ACC112 (cell line): ENCODE measurements around the gene RAB37.

Experiments used
- H2AFZ ChIP-seq: fragments of 200-600 bp; sonication (generic); one replicate; pipeline ENCODE4 v1.6.0; 2017; ENCODE audit warnings: antibody characterized with exemption, low read length; ENCODE audit not compliant: unreplicated experiment
- H3K27ac ChIP-seq: fragments of 200-600 bp; sonication (generic); 2 replicates; pipeline ENCODE4 v1.5.1; 2014; ENCODE audit warnings: low read depth, mild to moderate bottlenecking, antibody characterized with exemption, low read length, moderate library complexity
- H3K27me3 ChIP-seq: fragments of 200-600 bp; sonication (generic); 2 replicates; pipeline ENCODE4 v1.6.1; 2014; ENCODE audit warnings: mild to moderate bottlenecking, antibody characterized with exemption, low read length, moderate library complexity, mixed read lengths; ENCODE audit not compliant: insufficient read depth
- H3K36me3 ChIP-seq: fragments of 200-600 bp; sonication (generic); 2 replicates; pipeline ENCODE4 v1.6.1; 2016; ENCODE audit warnings: mild to moderate bottlenecking, antibody characterized with exemption, low read length, moderate library complexity, mixed read lengths; ENCODE audit not compliant: insufficient read depth
- H3K4me1 ChIP-seq: fragments of 200-600 bp; sonication (generic); one replicate; pipeline ENCODE4 v1.6.1; 2016; ENCODE audit warnings: low read length, mixed read lengths; ENCODE audit not compliant: insufficient read depth, unreplicated experiment, control insufficient read depth
- H3K4me3 ChIP-seq: fragments of 200-600 bp; sonication (generic); 2 replicates; pipeline ENCODE4 v1.5.1; 2014; ENCODE audit warnings: mild to moderate bottlenecking, low read depth, low read length
- H3K79me2 ChIP-seq: fragments of 200-600 bp; sonication (generic); one replicate; pipeline ENCODE4 v1.6.0; 2016; ENCODE audit warnings: low read length; ENCODE audit not compliant: control insufficient read depth, unreplicated experiment, insufficient read depth

Gene RAB37

GRCh38 chr17:74744714-74745547 is 7.9 kb downstream of the RAB37 start:
- no peaks in the 10 kb centered on the region for H3K36me3 ChIP-seq
- no peak overlapping the region for H2AFZ ChIP-seq
- no peak overlapping the region for H3K4me3 ChIP-seq
- peaks cover 24% of the 10 kb centered on the region for H3K27me3 ChIP-seq
- H3K27ac ChIP-seq: no peak overlapping the region
- no peaks in the 10 kb centered on the region for H3K79me2 ChIP-seq
- no peaks in the 10 kb centered on the region for H3K4me1 ChIP-seq

- H3K4me3 ChIP-seq: no peak overlapping the region
- H3K4me1 ChIP-seq: no peaks in the 10 kb centered on the region
- H3K36me3 ChIP-seq: no peaks in the 10 kb centered on the region
- no peaks in the 10 kb centered on the region for H3K79me2 ChIP-seq
- peaks cover 21% of the 10 kb centered on the region for H3K27me3 ChIP-seq
- no peak overlapping the region for H3K27ac ChIP-seq
- H2AFZ ChIP-seq: no peak overlapping the region
Measured at GRCh38 chr17:74745548-74746177, 8.6 kb downstream of the RAB37 start.

DNA sequence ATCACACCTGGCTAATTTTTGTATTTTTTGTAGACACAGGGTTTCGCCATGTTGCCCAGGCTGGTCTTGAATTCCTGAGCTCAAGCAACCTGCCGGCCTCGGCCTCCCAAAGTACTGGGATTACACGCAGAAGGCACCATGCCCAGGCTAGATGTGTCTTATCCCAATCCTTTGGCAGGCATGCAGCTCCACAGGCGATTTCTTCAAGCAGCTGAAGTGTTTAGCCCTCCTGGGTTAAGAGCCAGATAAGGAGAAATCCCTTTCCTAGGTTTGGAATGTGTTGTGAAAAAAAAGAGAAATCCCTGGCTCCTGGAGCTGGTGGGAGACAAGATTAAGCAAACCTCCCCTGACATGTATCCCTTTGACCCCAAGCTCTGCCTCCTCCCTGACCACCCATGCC is 9.3 kb downstream of the RAB37 start:
- no peaks in the 10 kb centered on the region for H3K79me2 ChIP-seq
- H3K4me3 ChIP-seq: no peak overlapping the region
- H3K36me3 ChIP-seq: no peaks in the 10 kb centered on the region
- no peaks in the 10 kb centered on the region for H3K4me1 ChIP-seq
- no peak overlapping the region for H2AFZ ChIP-seq
- no peak overlapping the region for H3K27ac ChIP-seq
- H3K27me3 ChIP-seq: peaks cover 21% of the 10 kb centered on the region

GRCh38 chr17:74746922-74747321 is 9.9 kb downstream of the RAB37 start:
- no peak overlapping the region for H2AFZ ChIP-seq
- no peak overlapping the region for H3K27ac ChIP-seq
- H3K4me3 ChIP-seq: no peak overlapping the region
- H3K36me3 ChIP-seq: no peaks in the 10 kb centered on the region
- no peaks in the 10 kb centered on the region for H3K4me1 ChIP-seq
- peaks cover 20% of the 10 kb centered on the region for H3K27me3 ChIP-seq
- H3K79me2 ChIP-seq: no peaks in the 10 kb centered on the region

GRCh38 chr17:74748279-74748528 is 11.1 kb downstream of the RAB37 start:
- Histone ChIP-seq H3K27me3 (peaks cover 18% of the 10 kb centered on the region), H3K79me2 (no peaks in the 10 kb centered on the region), H3K4me1 (no peaks in the 10 kb centered on the region), H3K4me3 (peak overlapping the region; percentile 75), H3K36me3 (no peaks in the 10 kb centered on the region), H2AFZ (peak overlapping the region; percentile 4), H3K27ac (no peak overlapping the region)

DNA sequence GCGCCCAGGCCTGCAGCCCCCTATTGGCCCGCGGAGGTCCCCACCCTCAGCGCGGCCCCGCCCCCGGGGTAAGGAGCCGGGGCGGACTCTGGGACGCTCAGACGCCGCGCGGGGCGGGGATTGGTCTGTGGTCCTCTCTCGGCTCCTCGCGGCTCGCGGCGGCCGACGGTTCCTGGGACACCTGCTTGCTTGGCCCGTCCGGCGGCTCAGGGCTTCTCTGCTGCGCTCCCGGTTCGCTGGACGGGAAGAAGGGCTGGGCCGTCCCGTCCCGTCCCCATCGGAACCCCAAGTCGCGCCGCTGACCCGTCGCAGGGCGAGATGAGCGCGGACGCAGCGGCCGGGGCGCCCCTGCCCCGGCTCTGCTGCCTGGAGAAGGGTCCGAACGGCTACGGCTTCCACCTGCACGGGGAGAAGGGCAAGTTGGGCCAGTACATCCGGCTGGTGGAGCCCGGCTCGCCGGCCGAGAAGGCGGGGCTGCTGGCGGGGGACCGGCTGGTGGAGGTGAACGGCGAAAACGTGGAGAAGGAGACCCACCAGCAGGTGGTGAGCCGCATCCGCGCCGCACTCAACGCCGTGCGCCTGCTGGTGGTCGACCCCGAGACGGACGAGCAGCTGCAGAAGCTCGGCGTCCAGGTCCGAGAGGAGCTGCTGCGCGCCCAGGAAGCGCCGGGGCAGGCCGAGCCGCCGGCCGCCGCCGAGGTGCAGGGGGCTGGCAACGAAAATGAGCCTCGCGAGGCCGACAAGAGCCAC is 11.6 kb downstream of the RAB37 start, which contains the start of gene NHERF1:
Gene NHERF1, plus strand, starts transcription at position 100 of the 750 bp plus-strand sequence. Its CDS starts 219 bp downstream, at position 319.
- no peaks in the 10 kb centered on the region for H3K4me1 ChIP-seq
- H3K79me2 ChIP-seq: no peaks in the 10 kb centered on the region
- H3K27ac ChIP-seq: no peak within 1 kb of the TSS
- H2AFZ ChIP-seq: peak within 1 kb of the TSS; percentile 34
- H3K4me3 ChIP-seq: peak within 1 kb of the TSS; percentile 75
- peaks cover 18% of the 10 kb centered on the region for H3K27me3 ChIP-seq
- no peaks in the 10 kb centered on the region for H3K36me3 ChIP-seq

- H3K4me1 ChIP-seq: no peaks in the 10 kb centered on the region
- peak overlapping the region; percentile 75 for H3K4me3 ChIP-seq
- peaks cover 18% of the 10 kb centered on the region for H3K27me3 ChIP-seq
- no peaks in the 10 kb centered on the region for H3K79me2 ChIP-seq
- H3K27ac ChIP-seq: no peak overlapping the region
- H2AFZ ChIP-seq: peak overlapping the region; percentile 34
- no peaks in the 10 kb centered on the region for H3K36me3 ChIP-seq
Measured at GRCh38 chr17:74749279-74750038, 12.4 kb downstream of the RAB37 start.

- Histone ChIP-seq H3K27ac (no peak overlapping the region), H3K4me3 (peak overlapping the region; percentile 37; the same call in 1 of the 2 replicates), H3K79me2 (no peaks in the 10 kb centered on the region), H3K27me3 (peaks cover 18% of the 10 kb centered on the region), H3K4me1 (no peaks in the 10 kb centered on the region), H2AFZ (no peak overlapping the region), H3K36me3 (no peaks in the 10 kb centered on the region)
Measured at GRCh38 chr17:74750039-74750326, 12.9 kb downstream of the RAB37 start.

DNA sequence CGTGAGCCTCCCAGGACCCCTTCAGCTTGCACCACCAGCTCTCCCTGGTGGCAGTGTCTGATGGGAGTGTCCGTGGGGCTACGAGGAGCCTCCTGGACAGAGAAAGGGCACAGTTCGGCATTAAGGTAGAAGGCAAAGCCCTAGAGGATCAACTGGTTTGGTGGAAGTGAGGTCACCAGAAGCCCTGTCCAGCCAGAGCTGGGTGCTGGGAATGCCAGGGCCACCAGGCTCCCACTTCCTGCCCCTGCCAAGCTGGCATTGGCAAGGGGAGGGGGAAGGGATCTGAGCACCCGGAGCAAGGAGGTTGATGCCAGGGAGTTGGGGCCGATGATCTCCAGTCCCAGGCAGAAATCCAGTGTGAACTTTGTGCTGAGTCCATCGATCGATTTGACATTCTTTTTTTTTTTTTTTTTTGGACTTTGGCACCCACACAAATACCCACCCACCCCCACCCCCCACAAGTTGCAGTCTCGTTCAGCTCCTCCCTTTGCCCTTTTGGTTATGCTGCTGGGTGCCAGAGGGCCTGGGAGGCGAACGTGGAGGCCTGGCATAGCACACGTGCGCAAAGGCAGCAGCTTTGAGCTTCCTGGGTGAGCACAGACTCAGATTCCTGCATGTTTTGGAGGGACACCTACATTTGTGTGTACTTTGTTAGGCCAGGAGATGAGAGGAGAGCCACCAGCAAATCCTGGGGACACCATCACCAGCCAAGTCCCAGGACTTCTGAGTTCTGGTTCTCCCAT is 13.4 kb downstream of the RAB37 start:
- no peak overlapping the region for H2AFZ ChIP-seq
- peak overlapping the region; percentile 37; the same call in 1 of the 2 replicates for H3K4me3 ChIP-seq
- no peaks in the 10 kb centered on the region for H3K4me1 ChIP-seq
- H3K27ac ChIP-seq: no peak overlapping the region
- H3K79me2 ChIP-seq: no peaks in the 10 kb centered on the region
- no peaks in the 10 kb centered on the region for H3K36me3 ChIP-seq
- H3K27me3 ChIP-seq: peaks cover 18% of the 10 kb centered on the region

GRCh38 chr17:74752415-74752814 is 15.4 kb downstream of the RAB37 start:
- no peaks in the 10 kb centered on the region for H3K36me3 ChIP-seq
- no peaks in the 10 kb centered on the region for H3K79me2 ChIP-seq
- H2AFZ ChIP-seq: no peak overlapping the region
- H3K27me3 ChIP-seq: peaks cover 18% of the 10 kb centered on the region
- peaks cover 2% of the 10 kb centered on the region for H3K4me1 ChIP-seq
- no peak overlapping the region for H3K27ac ChIP-seq
- H3K4me3 ChIP-seq: no peak overlapping the region
